Pancreas (tissue), 10 donors: ENCODE results near the gene COPE. TPM values are rescaled to one million over a fixed set of nuclear protein-coding genes. Genes with fewer than 3 reads are reported as not detected.

Experiments used
- ATAC-seq, 4 donors: fragments of 200-7000 bp; cut with Tn5 transposase; one replicate each; pipeline versions ENCODE4 v1.8.0 to v1.9.1; 2020; ENCODE audit warnings: mild to moderate bottlenecking in 4 of 4, moderate library complexity in 4 of 4
- DNase-seq, 6 donors: peaks; one replicate each; pipeline ENCODE4 v3.0.0-alpha.2; 2020
- FAIRE-seq: peaks from 2 replicates; lab custom pipeline; 2012; peaks lifted over from hg19 to GRCh38; lab: Jason Lieb, UNC
- H3K27ac ChIP-seq, 4 donors: fragments of 200-600 bp; sonication (generic); 1 replicate in 3 of 4; 2 replicates in 1 of 4; pipeline versions ENCODE4 v1.5.0 to v1.8.0; 2020
- H3K27me3 ChIP-seq, 4 donors: fragments of 200-600 bp; one replicate each; pipeline ENCODE4 v1.8.0; 2021
- H3K36me3 ChIP-seq, 3 donors: fragments of 200-600 bp; sonication (generic) in 1 of 3; one replicate each; pipeline versions ENCODE4 v1.5.0 to v1.8.0; 2020 to 2021
- H3K4me1 ChIP-seq, 3 donors: fragments of 200-600 bp; one replicate each; pipeline ENCODE4 v1.8.0; 2021
- H3K4me3 ChIP-seq, 4 donors: fragments of 200-600 bp; sonication (generic) in 2 of 4; one replicate each; pipeline versions ENCODE4 v1.5.0 to v1.8.0; 2020 to 2021
- H3K9me3 ChIP-seq, 4 donors: fragments of 200-600 bp; one replicate each; pipeline ENCODE4 v1.8.0; 2021
- CTCF ChIP-seq, 4 donors: fragments of 200-600 bp; sonication (generic) in 3 of 4; IDR thresholded peaks; one replicate each; pipeline versions ENCODE4 v1.5.0 to v1.8.0; 2021; ENCODE audit warnings: antibody characterized with exemption in 4 of 4
- WGBS, 2 donors: extraction: QIAGEN DNeasy Blood & Tissue Kit; methylation state at CpG; one replicate each; pipeline ENCODE4 v1.1.7; 2013; 5-methylcytosine and 5-hydroxymethylcytosine counted together
- intact Hi-C, 3 donors: fragments of 100-400 bp; cut with DNase I; formaldehyde crosslinking; loops; one replicate each; pipeline versions ENCODE4 v1.11.1 to v1.14.2; 2022
- polyA plus RNA-seq, 2 donors: library from polyadenylated mRNA; stranded (reverse); fragments of 200-250 nt; gene quantifications; one replicate each; pipeline ENCODE4 v1.2.3, GENCODE V29; 2013
- total RNA-seq, 6 donors: library from RNA; stranded (reverse); fragmentation: NEBNext Ultra II Directional in 4 of 6; extraction: Animal tissue kit (Norgen Biotek cat#: 25700) in 4 of 6; gene quantifications; one replicate each; pipeline versions ENCODE4 v1.2.1 to v1.2.4, GENCODE V29; 2021 to 2023
- donor health status: healthy with polysubstance abuse.
- donor health status: DM: no; HTN: no; CAD: no; lungs with moderate emphysema.
- donor health status: DM: no; HTN: no; CAD: no.
- donor health status: control.
- donor health status: control.
- donor health status: Bipolar disorder and iron deficiency.
- donor health status: DM: yes; HTN: yes; CAD: no.
- donor health status: DM: no; HTN: no; CAD: no.
- donor health status: DM: no; HTN: no; CAD: no.
- donor health status: DM: yes; HTN: yes; CAD: no.

COPE gene
- total and polyA plus RNA-seq, 8 donors = 58.2 to 200 (median 94.2) TPM

GRCh38 chr19:18858906-18859646, 60.1 kb downstream of the COPE start:
- FAIRE-seq (no peak), DNase-seq (no peak), ATAC-seq (no peak)
- H3K9me3 ChIP-seq = no peaks in the 10 kb centered on the region
- no peak overlapping the region for H3K4me3 ChIP-seq
- peaks cover 9 to 100% (median 86%) of the 10 kb centered on the region in 3 donors for H3K36me3 ChIP-seq
- no peaks in the 10 kb centered on the region for H3K4me1 ChIP-seq
- no peaks in the 10 kb centered on the region for H3K27me3 ChIP-seq
- H3K27ac ChIP-seq = no peak overlapping the region
- intact Hi-C loops = no loop called here
- TF ChIP-seq CTCF (IDR thresholded peaks at IDR 0.05) = no peak
- 89 to 95% methylated on average over 21 of the region's 21 CpGs for WGBS, 2 donors

GRCh38 chr19:18857223-18857622, 62.0 kb downstream of the COPE start:
- no peak overlapping the region for H3K4me3 ChIP-seq
- intact Hi-C loops = no loop called here
- H3K27me3 ChIP-seq = no peaks in the 10 kb centered on the region
- H3K4me1 ChIP-seq = no peaks in the 10 kb centered on the region
- WGBS, 2 donors = 88 to 93% methylated on average over 13 of the region's 13 CpGs
- H3K36me3 ChIP-seq = peaks cover 6 to 98% (median 87%) of the 10 kb centered on the region in 3 donors
- peak in 1 of 6 donors; percentile 55 for DNase-seq
- TF ChIP-seq CTCF (IDR thresholded peaks at IDR 0.05) = no peak
- no peak for ATAC-seq
- FAIRE-seq = no peak
- no peaks in the 10 kb centered on the region for H3K9me3 ChIP-seq
- H3K27ac ChIP-seq = no peak overlapping the region

- H3K4me1 ChIP-seq = no peaks in the 10 kb centered on the region
- 88 to 91% methylated on average over 22 of the region's 22 CpGs for WGBS, 2 donors
- intact Hi-C loops = no loop called here
- peaks cover 6 to 98% (median 89%) of the 10 kb centered on the region in 3 donors for H3K36me3 ChIP-seq
- no peaks in the 10 kb centered on the region for H3K27me3 ChIP-seq
- no peak for TF ChIP-seq CTCF (IDR thresholded peaks at IDR 0.05)
- peak in 3 of 4 donors; percentile 32 to 47 (median 46) for ATAC-seq
- no peaks in the 10 kb centered on the region for H3K9me3 ChIP-seq
- no peak overlapping the region for H3K4me3 ChIP-seq
- H3K27ac ChIP-seq = no peak overlapping the region
- DNase-seq = no peak
- no peak for FAIRE-seq
Observed at GRCh38 chr19:18856385-18857126, 62.6 kb downstream of the COPE start.

DNA sequence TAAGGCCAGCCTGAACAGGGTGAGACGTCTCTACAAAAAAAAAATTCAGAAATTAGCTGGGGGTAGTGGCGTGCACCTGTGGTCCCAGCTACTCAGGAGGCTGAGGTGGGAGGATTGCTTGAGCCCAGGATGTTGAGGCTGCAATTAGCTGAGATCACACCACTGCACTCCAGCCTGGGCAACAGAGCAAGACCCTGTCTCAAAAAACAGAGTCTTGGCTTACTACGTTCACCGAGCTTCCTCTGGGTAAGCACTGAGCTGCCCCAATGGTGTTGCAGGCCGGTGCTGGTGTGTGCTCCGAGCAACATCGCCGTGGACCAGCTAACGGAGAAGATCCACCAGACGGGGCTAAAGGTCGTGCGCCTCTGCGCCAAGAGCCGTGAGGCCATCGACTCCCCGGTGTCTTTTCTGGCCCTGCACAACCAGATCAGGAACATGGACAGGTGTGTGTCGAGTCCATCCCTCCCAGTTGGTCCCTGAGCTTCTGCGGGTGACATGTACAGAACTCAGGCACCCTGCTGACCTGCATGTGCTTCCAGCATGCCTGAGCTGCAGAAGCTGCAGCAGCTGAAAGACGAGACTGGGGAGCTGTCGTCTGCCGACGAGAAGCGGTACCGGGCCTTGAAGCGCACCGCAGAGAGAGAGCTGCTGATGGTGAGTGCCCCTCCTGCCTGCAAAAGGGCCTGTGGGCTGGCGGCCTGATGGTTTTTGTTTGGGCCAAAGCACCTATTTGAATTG, 63.4 kb downstream of the COPE start:
- H3K9me3 ChIP-seq = no peaks in the 10 kb centered on the region
- no peak for TF ChIP-seq CTCF (IDR thresholded peaks at IDR 0.05)
- 91 to 92% methylated on average over 27 of the region's 27 CpGs for WGBS, 2 donors
- FAIRE-seq (no peak), DNase-seq (no peak), ATAC-seq (no peak)
- H3K27ac ChIP-seq = no peak overlapping the region
- intact Hi-C loops = no loop called here
- H3K36me3 ChIP-seq = peaks cover 6 to 98% (median 88%) of the 10 kb centered on the region in 3 donors
- no peak overlapping the region for H3K4me3 ChIP-seq
- H3K27me3 ChIP-seq = no peaks in the 10 kb centered on the region
- no peaks in the 10 kb centered on the region for H3K4me1 ChIP-seq
